GM23248 (cell line): ENCODE data around the gene MYO5A.

Experiments
- EZH2 ChIP-seq: fragments of 200-600 bp; sonication (generic); IDR thresholded peaks from 2 replicates; pipeline ENCODE4 v1.6.1; 2018; ENCODE audit warnings: antibody characterized with exemption, mild to moderate bottlenecking; ENCODE audit not compliant: insufficient read depth, poor library complexity, severe bottlenecking
- EZH2phosphoT487 ChIP-seq: fragments of 200-600 bp; sonication (generic); IDR thresholded peaks from 2 replicates; pipeline ENCODE4 v1.6.1; 2018; ENCODE audit warnings: antibody characterized with exemption, moderate library complexity, mild to moderate bottlenecking, low read depth; ENCODE audit not compliant: insufficient read depth

DNA sequence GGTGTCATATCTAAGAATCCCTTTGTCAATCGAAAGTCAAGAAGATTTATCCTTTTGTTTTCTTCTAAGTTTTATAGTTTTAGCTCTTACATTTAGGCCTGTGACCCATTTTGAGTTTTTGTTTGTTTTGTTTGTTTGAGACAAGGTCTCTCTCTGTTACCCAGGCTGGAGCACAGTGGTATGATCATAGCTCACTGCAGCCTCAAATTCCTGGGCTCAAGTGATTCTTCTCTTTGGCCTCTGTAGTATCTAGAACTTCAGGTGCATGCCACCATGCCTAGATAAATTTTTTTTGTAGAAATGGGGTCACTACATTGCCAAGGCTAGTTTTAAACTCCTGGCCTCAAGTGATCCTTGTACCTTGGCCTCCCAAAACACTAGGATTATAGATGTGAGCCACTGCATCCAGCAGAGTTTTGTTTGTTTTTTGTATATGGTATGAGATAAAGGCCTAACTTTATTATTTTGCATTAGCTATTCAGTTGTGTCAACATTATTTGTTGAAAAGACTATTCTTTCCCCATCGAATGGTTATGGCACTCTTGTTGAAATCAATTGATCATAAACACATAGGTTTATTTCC is 227.3 kb downstream of the MYO5A start:
- TF ChIP-seq EZH2 (no peak), EZH2phosphoT487 (no peak)
